ENCODE measurements around the gene GAK.

DNA sequence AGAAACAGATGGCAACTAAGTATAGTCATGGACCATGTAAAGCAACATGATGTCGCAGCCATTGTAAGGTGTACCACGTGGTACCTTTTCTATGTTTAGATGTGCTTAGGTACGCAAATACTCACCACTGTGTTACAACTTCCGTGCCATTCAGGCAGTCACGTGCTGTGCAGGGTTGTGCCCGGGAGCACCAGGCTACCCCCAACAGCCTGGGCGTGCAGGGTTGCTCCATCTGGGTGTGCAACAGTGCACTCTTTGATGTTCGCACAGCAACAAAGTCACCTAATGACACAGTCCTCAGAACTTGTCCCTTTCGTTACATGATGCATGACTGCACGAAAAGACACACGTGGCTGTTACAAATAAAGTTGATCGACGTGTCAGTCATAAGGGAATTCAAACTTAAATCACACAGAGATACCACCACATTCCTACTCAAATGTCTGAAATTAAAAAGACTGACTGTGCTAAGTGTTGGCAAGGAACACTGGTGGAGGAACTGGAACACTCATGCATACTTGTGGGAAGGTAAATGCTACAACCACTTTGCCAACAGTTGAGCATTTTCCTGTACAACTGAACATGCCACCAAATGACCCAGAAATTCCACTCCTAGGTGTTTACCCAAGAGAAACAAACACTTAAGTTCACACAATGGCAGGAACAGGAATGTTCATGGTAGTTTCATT is 130.5 kb downstream of the GAK start:
- TF ChIP-seq, protein P1, sequence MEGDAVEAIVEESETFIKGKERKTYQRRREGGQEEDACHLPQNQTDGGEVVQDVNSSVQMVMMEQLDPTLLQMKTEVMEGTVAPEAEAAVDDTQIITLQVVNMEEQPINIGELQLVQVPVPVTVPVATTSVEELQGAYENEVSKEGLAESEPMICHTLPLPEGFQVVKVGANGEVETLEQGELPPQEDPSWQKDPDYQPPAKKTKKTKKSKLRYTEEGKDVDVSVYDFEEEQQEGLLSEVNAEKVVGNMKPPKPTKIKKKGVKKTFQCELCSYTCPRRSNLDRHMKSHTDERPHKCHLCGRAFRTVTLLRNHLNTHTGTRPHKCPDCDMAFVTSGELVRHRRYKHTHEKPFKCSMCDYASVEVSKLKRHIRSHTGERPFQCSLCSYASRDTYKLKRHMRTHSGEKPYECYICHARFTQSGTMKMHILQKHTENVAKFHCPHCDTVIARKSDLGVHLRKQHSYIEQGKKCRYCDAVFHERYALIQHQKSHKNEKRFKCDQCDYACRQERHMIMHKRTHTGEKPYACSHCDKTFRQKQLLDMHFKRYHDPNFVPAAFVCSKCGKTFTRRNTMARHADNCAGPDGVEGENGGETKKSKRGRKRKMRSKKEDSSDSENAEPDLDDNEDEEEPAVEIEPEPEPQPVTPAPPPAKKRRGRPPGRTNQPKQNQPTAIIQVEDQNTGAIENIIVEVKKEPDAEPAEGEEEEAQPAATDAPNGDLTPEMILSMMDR (IDR thresholded peaks at IDR 0.05): no peak
- no peak for TF ChIP-seq POLR2A (IDR thresholded peaks at IDR 0.05)

All from right lobe of liver (tissue), 4 donors.